ENCODE measurements around the gene NRP2.

NRP2 gene

DNA sequence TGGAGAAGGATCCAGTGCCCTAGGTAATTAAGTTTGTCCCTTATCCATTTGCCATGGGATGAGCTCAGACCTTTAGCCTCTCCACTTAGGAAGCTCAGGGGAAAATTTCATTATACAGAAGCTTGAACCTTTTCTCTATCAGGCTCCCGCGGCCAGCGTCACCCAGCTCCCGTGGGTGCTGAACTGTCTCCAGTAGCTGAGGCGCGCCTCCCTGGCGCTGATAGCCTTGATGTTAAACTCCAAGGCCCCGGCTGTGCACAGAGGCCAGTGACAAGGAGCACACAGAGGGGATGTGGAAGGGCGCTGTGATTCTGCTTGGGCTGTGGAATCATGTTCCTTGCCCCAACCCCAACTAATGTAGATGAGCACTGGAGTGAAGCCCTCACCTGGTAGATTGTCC, 50.8 kb downstream of the NRP2 start:
- no peak for DNase-seq

DNA sequence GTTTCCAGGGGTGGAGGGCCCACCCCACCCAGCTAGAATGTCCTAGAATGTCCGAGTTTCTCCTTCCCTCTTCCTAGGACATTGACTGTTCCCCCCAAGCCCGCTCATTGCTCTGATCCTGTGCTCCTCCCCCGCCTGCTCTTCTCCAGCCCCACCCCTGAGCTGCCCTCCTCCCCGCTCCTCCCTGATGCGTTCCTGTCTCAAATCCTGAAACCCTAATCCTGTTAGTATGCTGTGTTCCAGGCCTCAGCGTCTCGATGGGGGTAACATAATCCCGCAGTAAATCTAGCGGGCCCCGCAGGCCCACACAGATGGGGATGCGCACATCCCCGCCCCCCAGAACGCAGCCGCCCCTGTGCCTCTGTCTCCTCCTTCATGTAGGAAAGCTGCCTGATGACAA, 51.3 kb downstream of the NRP2 start:
- no peak for DNase-seq

DNA sequence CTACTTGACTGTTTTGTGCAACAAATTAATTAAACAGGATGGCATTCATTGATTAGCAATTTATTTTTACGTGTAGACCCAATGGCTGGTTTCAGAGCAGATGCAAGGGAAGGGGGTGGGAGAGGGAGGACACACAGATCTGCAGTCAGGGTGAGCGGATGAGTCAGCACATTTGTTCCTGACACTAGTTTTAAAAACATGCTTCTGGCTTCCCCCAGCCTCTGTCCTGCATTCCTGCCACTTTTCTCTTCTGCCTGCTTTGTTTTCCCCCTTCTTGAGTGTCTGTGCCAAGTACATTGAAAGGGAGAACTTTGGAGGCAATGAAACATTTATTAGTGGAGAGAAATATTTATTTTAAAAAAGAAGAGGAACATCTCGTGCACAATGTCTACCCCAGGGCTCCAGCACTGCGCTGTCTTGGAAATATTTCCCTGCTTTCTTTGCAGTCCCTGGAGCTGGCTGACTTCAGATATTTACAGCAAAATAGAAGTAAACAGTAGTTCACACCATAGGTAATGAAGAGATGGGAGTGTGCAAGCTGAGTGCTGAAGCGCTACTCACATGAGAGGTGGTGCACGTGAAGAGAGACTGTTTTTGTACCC, 52.2 kb downstream of the NRP2 start:
- no peak for DNase-seq

DNA sequence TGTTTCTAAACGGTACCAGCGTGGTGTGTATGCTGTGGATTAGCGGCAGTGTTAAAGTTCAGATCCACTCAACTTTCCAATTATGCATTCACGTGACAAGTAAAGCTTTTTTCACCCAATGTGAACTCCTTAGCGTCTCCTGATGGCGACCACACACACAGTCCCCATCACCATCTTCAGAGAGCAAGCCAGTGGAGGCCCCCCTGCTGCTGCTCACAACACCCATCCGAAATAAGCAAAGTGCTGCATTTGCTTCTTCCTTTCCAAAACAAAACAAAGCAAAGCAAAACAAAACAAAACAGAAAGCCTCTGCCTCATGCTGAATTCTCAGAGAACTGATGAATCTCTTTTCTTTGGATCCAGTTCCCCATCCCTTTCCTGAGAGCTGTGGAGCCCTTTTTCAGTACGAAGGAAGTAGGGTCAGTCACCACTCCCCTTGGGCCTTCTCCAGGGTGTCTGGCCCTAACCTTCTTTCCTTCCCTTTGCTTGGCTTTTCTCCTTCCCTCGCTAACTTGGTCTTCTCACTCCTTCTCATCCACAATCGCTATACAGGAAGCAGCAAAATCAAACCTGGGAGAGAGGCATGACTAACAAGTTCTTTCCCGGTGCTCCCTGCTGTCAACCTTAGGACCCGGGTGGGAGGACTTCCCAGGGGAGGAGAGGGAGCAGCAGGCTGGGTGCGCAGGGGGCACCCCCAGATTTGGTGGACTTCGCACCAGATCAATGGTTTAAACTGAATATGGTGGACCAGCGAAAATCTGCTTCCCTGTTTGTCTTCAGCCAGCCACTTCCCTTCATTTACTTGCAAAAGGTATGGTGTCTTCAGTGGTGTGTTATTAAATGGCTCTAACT, 56.0 kb downstream of the NRP2 start:
- no peak for DNase-seq

DNA sequence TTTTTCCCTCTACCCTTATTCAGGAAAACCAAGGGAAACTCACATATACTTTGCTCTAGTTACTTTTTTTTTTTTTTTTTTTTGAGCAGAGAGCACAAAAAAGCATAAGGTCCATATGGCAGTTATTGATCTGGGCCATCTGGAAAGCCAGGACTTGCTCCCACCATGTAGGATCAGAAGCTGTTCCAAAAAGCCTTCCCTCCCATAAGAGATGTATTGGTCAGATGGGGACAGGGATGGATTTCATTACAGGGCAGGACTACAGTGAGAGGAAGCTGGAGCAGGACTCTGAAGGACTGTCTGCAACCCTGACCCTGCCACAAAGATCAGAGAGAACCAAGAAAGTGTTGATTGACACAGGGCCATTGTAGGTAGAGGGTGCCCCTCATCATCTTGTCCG, 57.3 kb downstream of the NRP2 start:
- no peak for DNase-seq

DNA sequence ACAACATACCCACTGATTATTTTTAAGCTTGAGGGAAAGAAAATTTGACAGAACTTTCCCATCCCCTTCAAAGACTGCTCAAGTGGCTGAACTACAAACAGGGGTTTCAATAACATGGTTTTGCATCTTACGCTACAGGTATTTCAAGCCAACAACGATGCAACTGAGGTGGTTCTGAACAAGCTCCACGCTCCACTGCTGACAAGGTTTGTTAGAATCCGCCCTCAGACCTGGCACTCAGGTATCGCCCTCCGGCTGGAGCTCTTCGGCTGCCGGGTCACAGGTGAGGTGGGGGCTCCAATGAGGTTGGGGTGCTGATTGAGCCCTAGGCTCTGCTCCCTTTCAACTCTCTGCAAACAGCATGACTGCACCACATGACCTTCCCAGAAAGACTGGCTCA, 58.1 kb downstream of the NRP2 start:
- DNase-seq: no peak

DNA sequence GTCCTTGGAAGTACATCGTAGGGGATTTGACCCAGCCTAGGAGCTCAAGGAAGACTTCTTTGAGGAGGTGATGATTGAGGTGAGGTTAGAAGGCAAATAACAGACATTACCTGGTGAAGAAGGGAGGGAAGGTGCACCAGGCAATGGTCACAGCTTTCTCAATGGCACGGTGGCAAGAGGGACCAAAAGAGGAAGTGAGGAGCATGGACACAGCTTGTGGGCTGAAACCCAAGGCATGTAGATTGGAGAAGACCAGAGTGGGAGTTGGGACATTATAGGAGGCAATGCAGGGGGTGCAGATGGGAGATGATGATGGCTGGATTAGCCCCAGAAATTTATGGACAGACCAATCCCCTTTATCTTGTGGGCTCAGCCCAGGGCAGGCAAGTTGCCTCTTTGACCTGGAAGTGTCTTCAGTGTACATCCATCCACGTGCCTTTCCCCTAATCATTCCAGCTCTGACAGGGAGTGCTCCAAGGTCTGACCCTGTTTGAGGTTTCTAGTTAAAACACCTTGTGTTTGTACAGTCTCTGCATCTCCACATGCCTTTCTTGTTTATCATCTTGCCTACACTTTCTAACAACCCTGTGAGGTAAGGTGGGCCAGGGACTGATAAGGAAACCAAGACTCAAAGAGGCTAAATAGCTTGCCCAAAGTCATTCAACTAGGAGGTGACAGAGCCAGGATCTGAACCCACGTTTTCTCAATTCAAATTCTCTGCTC, 59.1 kb downstream of the NRP2 start:
- DNase-seq: no peak

DNA sequence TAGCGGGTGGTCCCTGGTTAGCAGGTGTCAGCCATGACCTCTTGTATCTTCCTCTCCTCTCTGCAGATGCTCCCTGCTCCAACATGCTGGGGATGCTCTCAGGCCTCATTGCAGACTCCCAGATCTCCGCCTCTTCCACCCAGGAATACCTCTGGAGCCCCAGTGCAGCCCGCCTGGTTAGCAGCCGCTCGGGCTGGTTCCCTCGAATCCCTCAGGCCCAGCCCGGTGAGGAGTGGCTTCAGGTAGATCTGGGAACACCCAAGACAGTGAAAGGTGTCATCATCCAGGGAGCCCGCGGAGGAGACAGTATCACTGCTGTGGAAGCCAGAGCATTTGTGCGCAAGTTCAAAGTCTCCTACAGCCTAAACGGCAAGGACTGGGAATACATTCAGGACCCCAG, 60.8 kb downstream of the NRP2 start:
- no peak for DNase-seq

DNA sequence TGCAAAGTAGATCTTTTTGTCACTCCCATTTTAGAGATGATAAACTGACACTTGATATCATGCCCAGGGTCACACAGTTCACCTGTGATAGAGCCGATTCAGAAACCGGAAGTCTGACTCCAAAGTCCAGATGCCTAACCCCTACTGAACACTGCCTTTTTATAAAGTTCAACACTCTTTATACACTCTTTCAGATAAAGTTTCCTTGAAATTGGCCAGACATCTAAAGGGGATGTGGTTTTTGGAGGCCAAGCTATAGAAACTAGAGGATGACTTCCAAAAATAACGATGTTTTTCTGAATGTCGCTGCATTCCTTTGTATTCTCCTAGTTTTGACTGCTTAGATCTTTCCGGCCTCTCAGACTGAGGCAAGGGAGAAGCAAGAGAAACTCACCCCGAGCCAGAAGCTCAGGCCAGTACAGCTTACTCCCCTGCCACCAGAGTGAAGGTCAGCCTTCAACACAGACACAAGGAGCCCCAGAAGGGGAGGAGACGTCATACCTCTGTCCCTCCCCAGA, 61.8 kb downstream of the NRP2 start:
- DNase-seq: no peak

DNA sequence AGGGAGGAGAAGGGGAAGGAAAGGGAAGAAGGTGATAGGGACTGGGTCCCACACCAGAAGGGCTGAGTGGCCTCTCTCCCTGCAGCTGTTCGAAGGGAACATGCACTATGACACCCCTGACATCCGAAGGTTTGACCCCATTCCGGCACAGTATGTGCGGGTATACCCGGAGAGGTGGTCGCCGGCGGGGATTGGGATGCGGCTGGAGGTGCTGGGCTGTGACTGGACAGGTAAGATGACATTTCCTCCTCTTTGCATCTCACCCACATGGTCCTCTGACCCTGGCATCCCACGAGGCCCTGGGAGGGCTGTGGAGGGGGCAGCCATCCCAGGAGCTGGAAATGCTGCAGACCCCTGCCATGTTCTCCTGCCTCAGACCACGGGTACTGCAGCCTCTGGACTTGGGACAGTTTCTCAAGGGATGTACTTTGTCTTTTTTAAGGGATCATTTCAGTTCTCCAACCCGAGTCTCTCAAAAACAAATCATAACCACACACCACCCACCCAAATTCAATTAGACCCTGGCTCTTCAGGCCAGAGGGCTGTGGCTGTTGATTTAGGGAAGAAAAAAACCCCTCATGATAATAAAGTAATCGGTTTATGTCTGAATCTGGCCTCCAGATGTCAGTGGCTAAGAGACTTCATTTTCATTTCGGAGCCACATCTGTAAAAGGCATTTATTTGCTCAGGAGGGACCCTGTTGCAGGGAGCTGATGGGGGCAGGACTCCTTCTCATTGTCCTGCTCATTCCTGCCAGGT, 63.5 kb downstream of the NRP2 start:
- no peak for DNase-seq

DNA sequence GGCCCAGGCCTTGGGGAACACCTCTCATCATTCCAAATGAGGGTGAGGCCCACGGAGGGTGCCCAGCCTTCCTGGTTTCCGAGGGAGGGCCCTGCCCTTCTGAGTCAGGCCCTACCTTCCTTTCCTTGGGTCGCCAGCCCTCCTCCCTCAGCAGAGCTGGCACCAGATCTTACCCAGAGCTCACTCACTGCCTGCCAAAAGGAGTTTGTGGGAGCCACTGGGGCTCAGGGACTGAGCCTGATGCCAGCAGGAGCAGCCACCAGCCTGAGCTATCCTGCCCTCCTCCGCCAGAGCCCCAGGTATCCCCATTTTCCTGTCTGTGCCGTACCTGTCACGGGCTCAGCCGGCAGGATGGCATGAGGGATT, 64.1 kb downstream of the NRP2 start:
- DNase-seq: no peak

DNA sequence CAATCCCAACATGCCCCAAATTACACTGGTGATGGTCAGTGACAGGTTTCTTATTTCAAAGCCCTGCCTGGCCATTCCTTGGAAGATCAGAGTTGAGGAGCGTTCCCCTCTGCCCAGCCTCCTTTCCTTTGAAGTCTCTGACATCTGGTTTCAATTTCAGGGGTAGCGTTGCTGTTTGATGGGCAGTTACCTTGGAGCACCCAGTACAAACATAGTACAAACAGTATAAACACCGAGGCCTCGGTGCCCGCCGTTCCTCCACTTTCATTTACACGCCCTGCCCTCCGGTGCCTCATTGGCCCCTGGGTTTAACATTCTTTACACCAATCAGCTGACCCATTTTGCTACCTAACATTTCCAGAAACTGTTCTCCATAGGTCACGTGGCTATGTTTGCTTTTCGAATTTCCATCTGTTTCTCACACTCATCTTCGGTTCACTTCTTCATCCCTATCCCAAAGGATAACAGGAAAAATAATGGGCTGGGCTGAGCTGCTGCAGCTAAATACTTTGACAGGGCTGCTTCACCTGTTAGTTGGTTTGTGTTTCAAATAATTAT, 65.6 kb downstream of the NRP2 start:
- DNase-seq: no peak

DNA sequence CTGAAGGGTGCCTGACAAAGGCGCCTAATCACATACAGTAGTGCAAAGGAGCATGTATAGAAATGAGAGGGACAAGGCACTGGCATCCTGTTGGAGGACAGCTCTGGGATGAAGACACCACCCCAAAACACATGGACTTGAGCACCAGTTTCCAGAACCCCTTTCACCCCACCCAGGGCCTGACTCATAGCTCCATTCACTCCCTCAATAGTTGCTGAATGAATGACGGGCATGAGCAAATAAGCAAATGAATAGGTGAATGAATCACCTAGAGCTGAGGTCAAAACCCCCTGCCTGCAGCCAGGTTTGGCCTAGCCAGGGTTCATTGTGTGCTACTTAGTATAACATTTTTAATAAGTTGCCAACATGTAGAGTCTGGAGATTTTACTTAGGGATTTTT, 66.3 kb downstream of the NRP2 start:
- DNase-seq: peak; percentile 10

DNA sequence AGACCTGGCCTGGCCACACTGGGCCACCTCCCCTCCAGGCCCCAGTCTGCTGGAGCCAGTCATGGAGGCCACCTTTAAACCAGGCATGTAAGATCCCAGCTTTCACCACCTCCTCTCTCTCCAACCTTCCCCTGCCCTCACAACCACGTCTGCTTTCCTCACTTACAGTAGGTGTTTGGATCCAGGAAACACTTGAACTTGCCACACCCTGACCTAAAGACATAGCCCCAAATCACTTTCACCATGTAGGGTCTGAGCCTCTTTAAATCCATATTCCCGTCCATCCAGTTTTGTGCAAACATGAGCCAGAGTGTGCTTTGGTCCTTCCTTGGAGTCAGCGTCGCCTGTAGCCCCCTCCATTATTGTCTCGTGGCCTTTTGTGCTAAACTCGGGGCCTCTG, 66.8 kb downstream of the NRP2 start:
- no peak for DNase-seq

DNA sequence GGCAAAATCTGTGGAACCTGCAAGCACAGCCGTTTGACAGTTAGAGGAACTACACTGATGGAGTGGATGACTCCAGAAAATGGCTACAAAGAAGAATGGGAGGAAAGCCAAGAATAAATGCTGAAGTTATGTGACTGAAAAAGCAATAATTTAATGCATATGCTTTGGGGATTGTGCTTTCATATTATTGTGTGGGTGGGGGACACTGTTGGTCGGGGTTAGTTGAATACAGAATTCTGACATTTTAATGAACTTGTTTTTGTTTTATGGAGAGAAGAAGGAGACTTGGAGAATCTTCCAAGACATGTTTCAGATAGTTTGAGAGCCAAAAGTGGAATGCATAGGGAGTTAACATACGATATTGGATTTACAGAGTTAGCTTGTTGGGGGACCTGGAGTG, 68.5 kb downstream of the NRP2 start:
- DNase-seq: no peak

DNA sequence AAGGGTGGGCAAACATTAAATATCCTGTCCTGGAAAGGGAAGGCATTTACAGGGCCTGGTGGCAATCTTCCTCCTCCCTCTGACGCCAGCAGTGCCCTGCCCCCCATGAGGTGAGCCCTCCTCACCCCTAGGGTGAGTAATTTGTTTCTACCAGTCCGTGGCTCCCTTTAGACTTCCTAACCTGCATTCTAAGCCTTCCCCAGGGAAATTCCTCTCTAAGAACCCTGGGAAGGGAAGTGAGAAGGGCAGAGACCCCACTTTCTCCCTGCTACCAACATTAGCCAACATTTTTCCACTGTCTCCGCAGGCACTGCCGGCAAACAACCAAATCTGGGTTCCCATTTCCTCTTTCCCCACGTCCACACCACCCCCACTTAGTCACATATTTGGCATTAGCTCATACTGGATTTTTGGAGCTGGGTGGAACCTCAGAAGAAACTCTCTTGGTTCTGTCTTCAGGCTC, 69.3 kb downstream of the NRP2 start:
- DNase-seq: no peak

DNA sequence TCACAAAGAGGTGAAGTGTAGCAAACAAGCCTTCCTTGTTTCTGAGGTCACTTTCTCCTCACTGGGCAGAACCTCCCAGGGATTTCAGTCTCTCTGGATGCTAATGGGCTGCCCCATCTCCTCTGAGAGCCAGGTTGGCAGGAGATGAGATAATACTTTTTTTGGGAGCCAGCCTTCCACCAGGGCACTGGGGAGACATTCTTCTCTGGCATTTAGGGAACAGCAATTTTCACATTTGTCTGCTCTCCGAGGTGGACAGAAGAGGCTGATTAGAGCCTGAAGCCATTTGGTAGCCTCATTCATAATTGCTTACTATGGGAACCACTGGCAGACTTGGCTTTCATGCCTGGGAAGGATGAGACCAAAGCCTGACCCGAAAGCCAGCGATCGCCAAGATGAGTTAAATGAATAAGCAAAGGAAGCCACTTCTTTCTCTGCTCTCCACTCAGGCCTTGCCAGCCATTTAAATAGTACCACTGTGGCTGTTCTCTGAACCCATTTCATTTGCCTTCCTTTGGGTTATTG, 70.1 kb downstream of the NRP2 start:
- DNase-seq: no peak

DNA sequence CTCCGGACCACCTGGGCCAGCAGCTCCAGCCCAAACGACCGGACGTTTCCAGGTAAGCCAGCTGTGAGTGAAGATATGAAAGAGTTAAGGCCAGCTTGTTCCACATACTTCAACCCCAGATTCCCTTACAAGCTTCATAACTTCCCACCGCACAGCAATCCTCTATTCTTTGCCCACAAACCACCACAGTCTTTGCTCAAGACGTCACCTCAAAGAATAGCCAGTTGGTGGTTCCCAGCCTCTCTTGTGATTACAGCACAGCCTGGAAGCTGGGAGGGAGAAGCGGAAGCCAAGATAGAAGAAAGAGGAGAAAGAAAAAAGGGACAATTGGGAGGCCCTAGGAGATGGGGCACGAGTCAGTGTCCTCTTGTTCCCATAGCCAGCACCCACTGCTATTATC, 70.6 kb downstream of the NRP2 start:
- no peak for DNase-seq

DNA sequence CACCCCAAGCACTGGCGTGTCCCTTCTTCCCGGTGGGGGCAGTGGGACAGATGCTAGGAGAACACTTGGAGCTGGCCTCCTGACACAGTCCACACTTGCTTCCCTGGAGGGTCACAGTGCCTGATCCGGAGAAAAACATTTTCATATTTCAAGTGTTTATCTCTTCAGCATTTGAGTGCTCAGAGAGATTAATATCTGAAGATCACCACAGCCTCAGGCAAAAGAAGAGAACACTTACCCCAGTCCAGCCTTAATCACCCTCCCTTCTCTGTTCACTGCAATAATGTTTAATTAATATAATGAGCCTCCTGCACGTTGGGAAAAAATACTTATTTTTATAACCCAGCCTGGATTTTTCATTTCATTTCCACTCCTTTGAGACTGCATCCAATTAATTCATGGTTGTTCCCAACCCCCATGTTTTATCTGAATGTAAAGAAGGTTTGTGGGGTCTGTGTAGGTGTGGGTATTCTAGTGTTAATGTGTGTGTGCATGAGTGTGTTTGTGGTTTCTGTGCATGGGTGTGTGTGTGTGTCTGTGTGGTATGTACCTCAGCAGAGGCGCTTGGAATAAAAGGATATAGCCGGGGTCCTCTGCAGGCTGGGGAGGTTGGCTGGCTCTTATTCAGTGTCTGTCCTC, 72.1 kb downstream of the NRP2 start:
- no peak for DNase-seq

DNA sequence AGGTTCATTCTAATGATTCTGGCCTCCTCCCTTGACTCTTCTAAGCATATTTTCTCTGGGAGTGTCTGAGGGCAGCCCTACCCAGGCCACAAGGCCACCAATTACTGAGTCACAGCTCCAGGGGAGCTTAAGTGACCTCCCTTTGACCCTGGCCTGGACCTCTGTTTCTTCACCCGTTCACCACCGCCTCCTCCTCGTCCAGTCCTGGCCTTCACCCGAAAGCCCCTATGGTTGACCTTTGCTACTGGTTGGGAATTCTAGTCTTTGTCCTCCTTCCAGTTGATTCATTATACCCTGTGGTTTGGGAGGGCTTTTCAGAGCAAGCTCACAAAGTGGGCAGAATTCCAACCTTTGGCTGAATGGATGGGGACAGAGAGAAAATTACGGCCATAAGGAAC, 72.6 kb downstream of the NRP2 start:
- no peak for DNase-seq

DNA sequence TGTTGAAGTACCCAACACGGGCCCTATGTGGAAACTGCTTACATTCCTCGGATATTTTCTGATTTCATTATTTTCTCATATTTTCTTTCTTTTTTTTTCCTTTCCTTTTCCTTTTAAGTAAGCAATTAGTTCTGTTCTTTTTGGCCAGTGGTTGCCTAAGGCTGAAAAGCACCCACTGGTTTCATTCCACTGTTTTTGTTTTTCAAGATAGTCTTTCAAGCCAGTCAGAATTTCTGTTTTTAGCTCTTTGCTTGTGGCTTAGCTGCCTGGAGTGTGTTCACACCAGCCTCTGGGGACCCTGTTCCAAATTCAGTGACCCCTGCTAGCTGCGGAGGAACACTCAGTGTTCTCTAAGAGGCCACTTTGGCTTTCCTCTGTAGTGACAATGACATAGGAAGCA, 73.6 kb downstream of the NRP2 start:
- no peak for DNase-seq

DNA sequence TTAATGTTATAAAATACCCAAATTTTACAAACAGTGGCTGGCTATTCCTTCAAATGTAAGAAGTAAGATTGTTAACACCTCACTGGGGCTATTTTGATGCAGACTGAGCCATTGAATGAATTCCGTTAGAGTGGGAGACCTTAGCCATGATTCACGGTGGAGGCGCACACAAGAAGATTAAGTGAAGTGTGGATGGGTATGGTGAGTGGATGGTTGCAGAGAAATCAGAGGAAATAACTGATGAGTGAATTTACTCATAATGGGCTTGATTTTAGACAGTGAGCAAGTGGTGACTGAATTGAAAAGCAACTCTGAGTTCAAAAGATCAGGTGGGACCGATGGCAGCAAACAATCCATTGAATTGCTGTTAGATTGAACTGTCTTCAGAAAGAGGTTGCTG, 75.0 kb downstream of the NRP2 start:
- no peak for DNase-seq

Data from activated CD4-positive, alpha-beta T cell treated with anti-CD3 and anti-CD28 coated beads for 48 hours (primary cell).